ENCODE data around the gene THEMIS.
"Not testable (repeated sequence)": the region's sequence is repeated elsewhere in the genome, so short reads cannot be mapped to it uniquely, and the experiment has no call there.

Gene THEMIS

DNA sequence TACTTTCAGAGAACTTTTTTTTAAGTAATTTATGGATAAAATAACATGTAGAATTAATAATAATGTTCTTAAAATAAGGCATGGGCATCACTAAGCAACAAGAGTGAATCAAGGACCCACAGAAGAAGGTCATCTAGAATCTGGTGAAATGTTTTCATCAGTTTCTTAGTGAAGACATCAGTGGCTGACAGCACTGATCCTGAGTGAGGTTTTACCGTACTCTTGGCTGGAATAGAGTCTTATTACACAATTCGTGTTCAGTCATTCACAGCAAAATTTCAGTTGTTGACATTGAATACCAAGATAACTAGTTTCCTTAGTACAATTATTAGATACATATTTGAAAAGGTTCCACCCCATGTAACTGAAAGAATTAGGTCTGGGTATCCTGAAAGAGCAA, 183.5 kb downstream of the THEMIS start:
- DNase-seq = no peak

GRCh38 chr6:127716465-127716864, 184.4 kb downstream of the THEMIS start:
- no peak for DNase-seq

DNA sequence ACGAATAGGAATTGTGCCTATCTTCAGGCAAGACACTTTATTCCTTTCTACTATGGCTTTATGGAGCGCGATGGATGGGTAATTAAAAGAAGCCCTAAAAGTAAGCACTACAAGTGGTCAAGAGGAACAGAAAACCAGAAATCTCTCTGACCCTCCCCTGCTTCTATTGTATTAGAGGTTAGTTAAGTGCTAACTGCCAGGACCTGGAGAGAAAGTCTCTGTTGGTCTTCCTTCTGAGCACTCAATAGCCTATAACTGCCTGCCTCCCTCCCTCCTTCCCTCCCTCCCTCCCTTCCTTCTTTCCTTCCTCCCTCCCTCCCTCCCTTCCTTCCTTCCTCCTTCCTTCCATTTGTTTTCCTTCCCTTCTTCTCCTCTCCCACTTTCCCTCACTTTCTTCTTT, 190.2 kb downstream of the THEMIS start:
- no peak for DNase-seq

DNA sequence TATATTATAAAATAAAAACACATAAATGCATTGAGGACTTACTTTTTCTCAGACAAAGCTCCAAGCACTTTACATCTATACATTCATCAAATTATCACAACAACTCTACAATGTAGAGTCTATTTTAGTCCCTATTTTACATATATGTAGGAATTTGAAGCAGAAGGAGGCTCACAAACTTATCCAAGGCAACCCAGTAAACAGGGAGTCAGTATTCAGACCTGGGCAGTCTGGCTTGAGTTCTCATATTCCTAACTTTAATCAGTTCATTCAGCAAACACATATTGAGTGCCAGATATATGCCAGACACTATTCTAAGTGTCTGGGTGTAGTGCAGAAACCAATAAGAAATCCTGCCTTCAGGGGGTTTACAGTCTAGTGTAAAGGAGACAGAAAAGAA, 194.6 kb downstream of the THEMIS start:
- DNase-seq = no peak

- no peak for DNase-seq
These were observed 205.8 kb downstream of the THEMIS start for GRCh38 chr6:127695108-127695507.

DNA sequence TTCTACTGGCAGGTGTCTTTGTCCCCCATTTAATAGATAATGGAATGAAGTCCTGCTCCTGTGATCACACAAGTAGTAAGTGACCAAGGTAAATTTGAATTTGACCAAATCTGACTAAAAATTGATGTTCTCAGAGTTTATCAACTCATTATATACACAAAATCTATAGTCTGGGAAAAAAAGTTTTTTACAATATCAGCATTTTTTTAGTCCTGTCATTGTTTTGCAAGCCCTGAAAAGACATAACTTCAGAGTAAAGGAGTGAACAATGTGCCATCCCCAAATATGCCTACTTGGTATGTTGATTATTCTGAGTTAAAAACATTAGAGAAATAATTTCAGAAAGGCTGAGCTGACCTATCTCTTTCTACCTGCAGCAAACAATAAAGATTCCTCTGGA, 209.7 kb downstream of the THEMIS start:
- no peak for DNase-seq

DNA sequence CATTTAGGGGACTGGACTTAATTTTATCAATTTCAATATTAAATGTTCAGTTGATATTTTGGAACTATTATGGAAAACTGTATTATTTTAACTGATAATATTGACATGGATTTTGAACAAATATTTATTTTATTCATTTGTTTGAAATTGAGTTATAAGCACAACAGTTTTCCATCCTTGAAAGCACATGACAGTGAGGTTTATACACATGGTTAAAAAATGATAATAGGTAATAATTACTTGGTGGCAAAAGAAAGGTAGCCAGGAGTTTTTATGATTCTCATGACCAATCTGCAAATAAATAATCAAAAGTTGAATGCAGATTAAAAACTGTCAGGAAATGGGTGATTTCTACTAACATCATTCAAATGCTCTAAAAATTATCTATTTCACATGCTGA, 210.3 kb downstream of the THEMIS start:
- DNase-seq = no peak

DNA sequence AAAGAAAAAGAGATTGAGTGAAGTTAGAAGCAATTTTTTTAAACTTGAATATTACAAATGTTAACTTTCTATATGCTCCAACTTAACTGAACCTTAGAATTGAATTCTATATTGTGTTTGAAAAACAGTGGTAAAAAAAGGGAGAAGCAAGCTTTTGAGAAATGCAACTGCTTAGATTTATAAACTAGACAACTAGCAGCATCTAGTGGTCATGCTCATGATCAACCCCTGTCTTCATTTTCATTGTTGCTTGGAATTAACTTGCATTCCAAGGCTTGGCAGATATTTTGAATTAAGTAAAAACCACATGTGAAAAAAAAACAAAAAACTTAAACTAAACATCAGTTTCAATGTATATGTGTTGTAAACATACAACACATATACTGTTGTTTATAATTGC, 210.8 kb downstream of the THEMIS start:
- DNase-seq = no peak

DNA sequence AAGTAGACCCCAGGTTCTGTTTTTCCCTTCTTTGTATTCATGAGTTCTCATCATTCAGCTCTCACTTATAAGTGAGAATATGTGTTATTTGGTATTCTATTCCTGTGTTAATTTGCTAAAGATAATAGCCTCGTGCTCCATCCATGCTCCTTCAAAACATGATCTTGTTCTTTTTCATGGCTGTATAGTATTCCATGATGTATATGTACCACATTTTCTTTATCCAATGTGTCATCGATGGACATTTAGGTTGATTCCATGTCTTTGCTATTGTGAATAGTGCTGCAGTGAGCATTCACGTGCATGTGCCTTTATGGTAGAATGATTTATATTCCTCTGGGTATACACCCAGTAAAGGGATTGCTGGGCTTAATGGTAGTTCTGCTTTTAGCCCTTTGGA, 213.4 kb downstream of the THEMIS start:
- DNase-seq = not testable (repeated sequence)

DNA sequence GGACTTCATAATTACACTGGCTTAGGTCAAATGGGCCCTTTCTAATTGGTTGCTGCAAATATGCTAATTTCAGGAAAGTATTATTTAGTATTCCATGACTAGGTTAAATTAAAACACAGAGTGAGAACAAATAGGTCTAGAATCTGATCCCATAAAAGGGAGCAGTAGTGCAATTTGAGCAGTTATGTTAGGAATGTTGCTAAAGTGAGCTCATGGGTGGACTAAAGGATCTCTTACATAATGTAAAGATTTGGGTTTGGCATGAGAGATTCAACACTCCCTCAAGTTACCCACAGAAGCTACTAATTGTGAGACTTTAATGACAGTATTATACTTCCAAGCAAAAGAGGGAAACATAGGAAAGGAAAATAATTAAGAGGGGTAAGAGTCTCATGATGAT, 214.8 kb downstream of the THEMIS start:
- DNase-seq = no peak

DNA sequence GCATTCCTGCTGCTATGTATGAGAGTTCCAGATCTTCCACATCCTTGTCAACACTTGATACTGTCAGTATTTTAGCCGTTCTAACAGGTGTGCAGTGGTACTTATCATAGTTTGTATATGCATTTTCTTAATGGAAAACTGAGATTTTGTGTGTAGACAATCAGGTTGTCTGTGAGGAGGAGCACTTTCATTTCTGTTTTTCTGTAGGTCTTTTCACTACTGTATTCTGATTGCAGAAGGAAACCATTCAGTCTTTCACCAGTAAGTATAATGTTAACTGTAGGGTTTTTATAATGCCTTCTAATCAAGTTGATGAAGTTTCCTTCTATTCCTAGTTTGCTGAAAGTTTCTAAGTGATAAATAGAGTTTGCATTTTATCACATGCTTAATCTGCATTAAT, 216.4 kb downstream of the THEMIS start:
- DNase-seq = no peak

Measured in right kidney (tissue), 1 donor.